Measurements from ENCODE around the gene RNASE8.

RNASE8 gene

GRCh38 chr14:21098076-21098891 is 40.7 kb downstream of the RNASE8 start, which contains the start of gene ZNF219:
Gene ZNF219, minus strand, starts transcription at chr14:21098655. Its CDS starts 5,064 bp downstream, at chr14:21093591.
- no peaks in the 10 kb centered on the region for H3K9me3 ChIP-seq (ENCODE audit: low read length)
- peaks cover 58% of the 10 kb centered on the region for H3K4me1 ChIP-seq (ENCODE audit: insufficient read depth, low read length)
- peak within 1 kb of the TSS; percentile 29 for H2AFZ ChIP-seq (ENCODE audit: low read depth, low read length)
- peaks cover 2% of the 10 kb centered on the region for H3K36me3 ChIP-seq (ENCODE audit: insufficient read depth, low read length)
- peak within 1 kb of the TSS; percentile 83 for H3K4me3 ChIP-seq (ENCODE audit: low read length)
- no peaks in the 10 kb centered on the region for H3K27me3 ChIP-seq (ENCODE audit: insufficient read depth, low read length)

- no peaks in the 10 kb centered on the region for H3K27me3 ChIP-seq (ENCODE audit: insufficient read depth, low read length)
- H3K4me1 ChIP-seq (ENCODE audit: insufficient read depth, low read length), result peaks cover 52% of the 10 kb centered on the region
- H2AFZ ChIP-seq (ENCODE audit: low read depth, low read length), result peak overlapping the region; percentile 29
- no peaks in the 10 kb centered on the region for H3K36me3 ChIP-seq (ENCODE audit: insufficient read depth, low read length)
- H3K4me3 ChIP-seq (ENCODE audit: low read length), result peak overlapping the region; percentile 83
- H3K9me3 ChIP-seq (ENCODE audit: low read length), result no peaks in the 10 kb centered on the region
Measured at GRCh38 chr14:21098892-21099595, 41.4 kb downstream of the RNASE8 start.

- H2AFZ ChIP-seq (ENCODE audit: low read depth, low read length), result no peak overlapping the region
- H3K4me1 ChIP-seq (ENCODE audit: insufficient read depth, low read length), result peaks cover 53% of the 10 kb centered on the region
- no peaks in the 10 kb centered on the region for H3K36me3 ChIP-seq (ENCODE audit: insufficient read depth, low read length)
- peak overlapping the region; percentile 83 for H3K4me3 ChIP-seq (ENCODE audit: low read length)
- H3K27me3 ChIP-seq (ENCODE audit: insufficient read depth, low read length), result no peaks in the 10 kb centered on the region
- H3K9me3 ChIP-seq (ENCODE audit: low read length), result no peaks in the 10 kb centered on the region
Measured at GRCh38 chr14:21099596-21099985, 42.0 kb downstream of the RNASE8 start.

- Histone ChIP-seq H3K4me3 (ENCODE audit: low read length) (no peak within 1 kb of the TSS), H2AFZ (ENCODE audit: low read depth, low read length) (no peak within 1 kb of the TSS), H3K36me3 (ENCODE audit: insufficient read depth, low read length) (no peaks in the 10 kb centered on the region), H3K27me3 (ENCODE audit: insufficient read depth, low read length) (no peaks in the 10 kb centered on the region), H3K4me1 (ENCODE audit: insufficient read depth, low read length) (peaks cover 48% of the 10 kb centered on the region), H3K9me3 (ENCODE audit: low read length) (no peaks in the 10 kb centered on the region)
Measured at GRCh38 chr14:21100931-21101330, 43.3 kb downstream of the RNASE8 start, which contains the start of gene TMEM253. Gene TMEM253, plus strand, starts transcription at chr14:21101066. Its CDS starts 278 bp downstream, at chr14:21101344.

GRCh38 chr14:21101802-21102413 is 44.3 kb downstream of the RNASE8 start:
- Histone ChIP-seq H3K4me3 (ENCODE audit: low read length) (no peak overlapping the region), H3K27me3 (ENCODE audit: insufficient read depth, low read length) (no peaks in the 10 kb centered on the region), H3K36me3 (ENCODE audit: insufficient read depth, low read length) (no peaks in the 10 kb centered on the region), H3K9me3 (ENCODE audit: low read length) (no peaks in the 10 kb centered on the region), H3K4me1 (ENCODE audit: insufficient read depth, low read length) (peaks cover 46% of the 10 kb centered on the region), H2AFZ (ENCODE audit: low read depth, low read length) (no peak overlapping the region)

GRCh38 chr14:21102521-21103410 is 45.1 kb downstream of the RNASE8 start:
- peak overlapping the region; percentile 76 for H3K4me3 ChIP-seq (ENCODE audit: low read length)
- peak overlapping the region; percentile 77 for H2AFZ ChIP-seq (ENCODE audit: low read depth, low read length)
- H3K4me1 ChIP-seq (ENCODE audit: insufficient read depth, low read length), result peaks cover 40% of the 10 kb centered on the region
- H3K27me3 ChIP-seq (ENCODE audit: insufficient read depth, low read length), result no peaks in the 10 kb centered on the region
- no peaks in the 10 kb centered on the region for H3K9me3 ChIP-seq (ENCODE audit: low read length)
- H3K36me3 ChIP-seq (ENCODE audit: insufficient read depth, low read length), result no peaks in the 10 kb centered on the region

GRCh38 chr14:21103411-21103709 is 45.7 kb downstream of the RNASE8 start:
- Histone ChIP-seq H3K36me3 (ENCODE audit: insufficient read depth, low read length) (no peaks in the 10 kb centered on the region), H3K4me3 (ENCODE audit: low read length) (peak overlapping the region; percentile 76), H3K9me3 (ENCODE audit: low read length) (no peaks in the 10 kb centered on the region), H2AFZ (ENCODE audit: low read depth, low read length) (peak overlapping the region; percentile 77), H3K4me1 (ENCODE audit: insufficient read depth, low read length) (peaks cover 40% of the 10 kb centered on the region), H3K27me3 (ENCODE audit: insufficient read depth, low read length) (no peaks in the 10 kb centered on the region)

GRCh38 chr14:21103710-21104447 is 46.3 kb downstream of the RNASE8 start:
- peak overlapping the region; percentile 77 for H2AFZ ChIP-seq (ENCODE audit: low read depth, low read length)
- H3K4me1 ChIP-seq (ENCODE audit: insufficient read depth, low read length), result peaks cover 39% of the 10 kb centered on the region
- no peaks in the 10 kb centered on the region for H3K9me3 ChIP-seq (ENCODE audit: low read length)
- H3K36me3 ChIP-seq (ENCODE audit: insufficient read depth, low read length), result no peaks in the 10 kb centered on the region
- no peaks in the 10 kb centered on the region for H3K27me3 ChIP-seq (ENCODE audit: insufficient read depth, low read length)
- H3K4me3 ChIP-seq (ENCODE audit: low read length), result peak overlapping the region; percentile 76

- peaks cover 33% of the 10 kb centered on the region for H3K4me1 ChIP-seq (ENCODE audit: insufficient read depth, low read length)
- H2AFZ ChIP-seq (ENCODE audit: low read depth, low read length), result peak overlapping the region; percentile 77
- H3K4me3 ChIP-seq (ENCODE audit: low read length), result peak overlapping the region; percentile 76
- H3K36me3 ChIP-seq (ENCODE audit: insufficient read depth, low read length), result no peaks in the 10 kb centered on the region
- H3K27me3 ChIP-seq (ENCODE audit: insufficient read depth, low read length), result no peaks in the 10 kb centered on the region
- no peaks in the 10 kb centered on the region for H3K9me3 ChIP-seq (ENCODE audit: low read length)
Measured at GRCh38 chr14:21104448-21105060, 46.9 kb downstream of the RNASE8 start.

GRCh38 chr14:21105095-21105494 is 47.5 kb downstream of the RNASE8 start:
- H3K27me3 ChIP-seq (ENCODE audit: insufficient read depth, low read length), result no peaks in the 10 kb centered on the region
- H2AFZ ChIP-seq (ENCODE audit: low read depth, low read length), result no peak overlapping the region
- peaks cover 29% of the 10 kb centered on the region for H3K4me1 ChIP-seq (ENCODE audit: insufficient read depth, low read length)
- no peaks in the 10 kb centered on the region for H3K9me3 ChIP-seq (ENCODE audit: low read length)
- peak overlapping the region; percentile 76 for H3K4me3 ChIP-seq (ENCODE audit: low read length)
- no peaks in the 10 kb centered on the region for H3K36me3 ChIP-seq (ENCODE audit: insufficient read depth, low read length)

- Histone ChIP-seq H3K4me1 (ENCODE audit: insufficient read depth, low read length) (peaks cover 29% of the 10 kb centered on the region), H3K36me3 (ENCODE audit: insufficient read depth, low read length) (no peaks in the 10 kb centered on the region), H3K9me3 (ENCODE audit: low read length) (no peaks in the 10 kb centered on the region), H3K27me3 (ENCODE audit: insufficient read depth, low read length) (no peaks in the 10 kb centered on the region), H3K4me3 (ENCODE audit: low read length) (peak overlapping the region; percentile 42), H2AFZ (ENCODE audit: low read depth, low read length) (peak overlapping the region; percentile 76)
Measured at GRCh38 chr14:21106176-21106497, 48.5 kb downstream of the RNASE8 start.
